HEK293T (cell line): ENCODE measurements around the gene IL17RE.

Source experiments
- ARNT ChIP-seq: fragments of 450-650 bp; IDR thresholded peaks from 2 replicates; pipeline ENCODE4 v1.6.1; 2017; ENCODE audit warnings: mild to moderate bottlenecking
- BHLHE40 ChIP-seq: fragments of 450-650 bp; IDR thresholded peaks from 2 replicates; pipeline ENCODE4 v1.6.1; 2016; ENCODE audit warnings: mild to moderate bottlenecking, moderate library complexity, borderline replicate concordance
- ELF4 ChIP-seq: fragments of 450-650 bp; IDR thresholded peaks from 2 replicates; pipeline ENCODE4 v1.6.1; 2017; ENCODE audit warnings: antibody characterized with exemption
- FOXA1 ChIP-seq: fragments of 450-650 bp; IDR thresholded peaks from 2 replicates; pipeline ENCODE4 v1.6.1; 2016; ENCODE audit warnings: mild to moderate bottlenecking
- HDGF ChIP-seq: fragments of 450-650 bp; IDR thresholded peaks from 2 replicates; pipeline ENCODE4 v1.6.1; 2017; ENCODE audit warnings: antibody characterized with exemption, borderline replicate concordance
- LEF1 ChIP-seq: fragments of 450-650 bp; IDR thresholded peaks from 2 replicates; pipeline ENCODE4 v1.6.1; 2017; ENCODE audit warnings: mild to moderate bottlenecking, borderline replicate concordance
- NFRKB ChIP-seq: fragments of 450-650 bp; IDR thresholded peaks from 2 replicates; pipeline ENCODE4 v1.6.1; 2016; ENCODE audit warnings: mild to moderate bottlenecking, moderate library complexity
- PKNOX1 ChIP-seq: fragments of 450-650 bp; IDR thresholded peaks from 2 replicates; pipeline ENCODE4 v1.6.1; 2016
- SP1 ChIP-seq: fragments of 450-650 bp; IDR thresholded peaks from 2 replicates; pipeline ENCODE4 v1.6.1; 2017
- SUZ12 ChIP-seq: fragments of 450-650 bp; IDR thresholded peaks from 2 replicates; pipeline ENCODE4 v1.6.1; 2016; ENCODE audit warnings: mild to moderate bottlenecking
- TARDBP ChIP-seq: fragments of 450-650 bp; IDR thresholded peaks from 2 replicates; pipeline ENCODE4 v1.6.1; 2016
- ZNF384 ChIP-seq: fragments of 450-650 bp; IDR thresholded peaks from 2 replicates; pipeline ENCODE4 v1.6.1; 2016

GRCh38 chr3:9942934-9943690 is 40.5 kb downstream of the IL17RE start:
- TF ChIP-seq PKNOX1 (no peak), ZNF384 (no peak), HDGF (no peak), ELF4 (no peak), BHLHE40 (no peak), SUZ12 (no peak), FOXA1 (no peak), ARNT (no peak), NFRKB (no peak), SP1 (no peak), LEF1 (no peak), TARDBP (no peak)
